H1 (cell line): ENCODE measurements around the gene MORC1. TPM values are rescaled to one million over a fixed set of nuclear protein-coding genes. Genes with fewer than 3 reads are reported as not detected.

ENCODE experiments used
- CTCF ChIA-PET: fragments of 300-600 bp; sonication (Branson Sonifier 250); formaldehyde crosslinking; loops from one replicate; lab custom pipeline; 2021; ENCODE audit not compliant: partially characterized antibody; lab: Charles Lee
- POLR2A ChIA-PET: fragments of 300-600 bp; sonication (Branson Sonifier 250); formaldehyde crosslinking; loops from one replicate; lab custom pipeline; 2021; ENCODE audit warnings: inconsistent platforms; ENCODE audit not compliant: partially characterized antibody; lab: Charles Lee
- DNase-seq, 2 experiments: peaks; one replicate each; pipeline versions ENCODE4 v3.0.0 to v3.0.0-alpha.2; 2010 to 2022; ENCODE audit warnings: low spot score in 2 of 2, low read depth in 1 of 2, mixed read lengths in 1 of 2
- FAIRE-seq: peaks from 2 replicates; lab custom pipeline; 2011; peaks lifted over from hg19 to GRCh38; lab: Jason Lieb, UNC
- H2AFZ ChIP-seq: 2 replicates; pipeline ENCODE4 v1.8.1; 2012; ENCODE audit warnings: low read length, inconsistent platforms
- H2AK5ac ChIP-seq: 2 replicates; pipeline ENCODE4 v1.6.1; 2013; ENCODE audit warnings: low read depth, low read length
- H2BK120ac ChIP-seq: replicated peaks from 2 replicates; pipeline ENCODE3; 2013; ENCODE audit warnings: low read depth, low read length, inconsistent platforms
- H2BK12ac ChIP-seq: 2 replicates; pipeline ENCODE4 v1.6.1; 2013; ENCODE audit warnings: low read depth, low read length
- H2BK15ac ChIP-seq: 2 replicates; pipeline ENCODE4 v1.6.1; 2013; ENCODE audit warnings: low read length
- H2BK20ac ChIP-seq: 2 replicates; pipeline ENCODE4 v1.6.1; 2013; ENCODE audit warnings: low read length
- H2BK5ac ChIP-seq: 2 replicates; pipeline ENCODE4 v1.6.1; 2013; ENCODE audit warnings: low read depth, low read length
- H3K14ac ChIP-seq: 2 replicates; pipeline ENCODE4 v1.6.1; 2013; ENCODE audit warnings: inconsistent platforms; ENCODE audit not compliant: insufficient read length
- H3K18ac ChIP-seq: 2 replicates; pipeline ENCODE4 v1.6.1; 2013; ENCODE audit warnings: low read length; ENCODE audit errors: extremely low read depth
- H3K23ac ChIP-seq: 2 replicates; pipeline ENCODE4 v1.6.1; 2013; ENCODE audit warnings: inconsistent platforms; ENCODE audit not compliant: insufficient read length
- H3K23me2 ChIP-seq: 2 replicates; pipeline ENCODE4 v1.6.1; 2013; ENCODE audit warnings: low read depth, low read length
- H3K27ac ChIP-seq: 2 replicates; pipeline ENCODE4 v1.6.1; 2011; ENCODE audit warnings: low read depth, low read length, inconsistent platforms
- H3K27me3 ChIP-seq, 4 experiments: replicated peaks in 1 of 4; 1 replicate in 1 of 4; 2 replicates in 3 of 4; pipeline versions ENCODE4 v1.6.1 to v1.8.1; 2011 to 2013; ENCODE audit warnings: low read length in 3 of 4, mild to moderate bottlenecking in 3 of 4, inconsistent platforms in 2 of 4, mixed read lengths in 2 of 4, moderate library complexity in 1 of 4; ENCODE audit not compliant: control insufficient read depth in 3 of 4, insufficient read depth in 3 of 4; ENCODE audit errors: extremely low read depth in 1 of 4
- H3K36me3 ChIP-seq, 4 experiments: 2 replicates each; pipeline versions ENCODE4 v1.6.1 to v1.8.1; 2011 to 2013; ENCODE audit warnings: mild to moderate bottlenecking in 4 of 4, low read length in 3 of 4, moderate library complexity in 2 of 4, control low read depth in 1 of 4, inconsistent platforms in 1 of 4; ENCODE audit not compliant: insufficient read depth in 4 of 4, control insufficient read depth in 2 of 4
- H3K4ac ChIP-seq: replicated peaks from 2 replicates; pipeline ENCODE3; 2013; ENCODE audit warnings: low read length, low read depth, mixed read lengths, inconsistent platforms; ENCODE audit not compliant: insufficient read length
- H3K4me1 ChIP-seq, 4 experiments: replicated peaks in 1 of 4; 1 replicate in 1 of 4; 2 replicates in 3 of 4; pipeline versions ENCODE4 v1.6.1 to v1.8.1; 2011 to 2013; ENCODE audit warnings: low read length in 3 of 4, inconsistent platforms in 2 of 4, mixed read lengths in 1 of 4; ENCODE audit not compliant: insufficient read depth in 4 of 4, control insufficient read depth in 3 of 4
- H3K4me2 ChIP-seq, 2 experiments: 2 replicates each; pipeline versions ENCODE4 v1.6.1 to v1.8.1; 2011 to 2013; ENCODE audit warnings: low read depth in 2 of 2, low read length in 2 of 2, control low read depth in 1 of 2, inconsistent platforms in 1 of 2, mild to moderate bottlenecking in 1 of 2; ENCODE audit not compliant: insufficient read depth in 1 of 2
- H3K4me3 ChIP-seq, 4 experiments: fragments of 200-600, 300-600 bp in 1 of 4; sonication (generic), shearing (Covaris generic), sonication (Bioruptor Twin) in 1 of 4; 2 replicates each; pipeline versions ENCODE4 v1.5.1 to v1.8.1; 2011 to 2016; ENCODE audit warnings: low read length in 4 of 4, low read depth in 3 of 4, control low read depth in 2 of 4, inconsistent platforms in 2 of 4, mild to moderate bottlenecking in 2 of 4, mixed read lengths in 1 of 4, moderate library complexity in 1 of 4; ENCODE audit not compliant: insufficient read depth in 2 of 4; ENCODE audit errors: extremely low read depth in 1 of 4
- H3K56ac ChIP-seq: replicated peaks from 2 replicates; pipeline ENCODE3; 2013; ENCODE audit warnings: low read depth, mild to moderate bottlenecking, mixed read lengths, low read length, inconsistent platforms; ENCODE audit not compliant: insufficient read length
- H3K79me1 ChIP-seq: 2 replicates; pipeline ENCODE4 v1.6.1; 2013; ENCODE audit warnings: low read depth, low read length, control low read depth
- H3K79me2 ChIP-seq, 2 experiments: 2 replicates each; pipeline versions ENCODE4 v1.6.1 to v1.8.1; 2012 to 2013; ENCODE audit warnings: low read length in 2 of 2, mild to moderate bottlenecking in 2 of 2, inconsistent platforms in 1 of 2; ENCODE audit not compliant: insufficient read depth in 2 of 2, control insufficient read depth in 1 of 2
- H3K9ac ChIP-seq, 4 experiments: replicated peaks in 1 of 4; 1 replicate in 1 of 4; 2 replicates in 3 of 4; pipeline versions ENCODE4 v1.6.1 to v1.8.1; 2011 to 2013; ENCODE audit warnings: low read depth in 3 of 4, low read length in 3 of 4, control low read depth in 2 of 4, mild to moderate bottlenecking in 2 of 4, moderate library complexity in 2 of 4, inconsistent platforms in 1 of 4; ENCODE audit errors: extremely low read depth in 1 of 4
- H3K9me3 ChIP-seq, 2 experiments: 2 replicates each; pipeline versions ENCODE4 v1.6.1 to v1.8.1; 2012 to 2013; ENCODE audit warnings: mild to moderate bottlenecking in 2 of 2, moderate library complexity in 2 of 2, control low read depth in 1 of 2, inconsistent platforms in 1 of 2, low read depth in 1 of 2, low read length in 1 of 2, mixed read lengths in 1 of 2; ENCODE audit not compliant: insufficient read depth in 2 of 2
- H4K20me1 ChIP-seq, 2 experiments: replicated peaks in 1 of 2; 2 replicates each; pipeline versions ENCODE3 to v1.8.1; 2011 to 2013; ENCODE audit warnings: inconsistent platforms in 2 of 2, low read length in 2 of 2, mild to moderate bottlenecking in 1 of 2; ENCODE audit not compliant: insufficient read depth in 2 of 2, control insufficient read depth in 1 of 2
- H4K5ac ChIP-seq: 2 replicates; pipeline ENCODE4 v1.6.1; 2013; ENCODE audit warnings: low read length, low read depth, mixed read lengths, inconsistent platforms; ENCODE audit not compliant: insufficient read length
- H4K8ac ChIP-seq: 2 replicates; pipeline ENCODE4 v1.8.0; 2013; ENCODE audit warnings: mild to moderate bottlenecking, moderate library complexity, low read length, inconsistent platforms; ENCODE audit not compliant: insufficient read depth; ENCODE audit errors: extremely low read depth
- H4K91ac ChIP-seq: replicated peaks from 2 replicates; pipeline ENCODE3; 2013; ENCODE audit warnings: low read length, mixed read lengths, inconsistent platforms; ENCODE audit not compliant: insufficient read length
- ATF3 ChIP-seq: IDR thresholded peaks from 2 replicates; pipeline ENCODE4 v1.6.1; 2011; ENCODE audit warnings: low read depth, mild to moderate bottlenecking, low read length; ENCODE audit not compliant: insufficient read depth
- KDM5A ChIP-seq: fragments of 200-600 bp; IDR thresholded peaks from 2 replicates; pipeline ENCODE4 v1.7.1; 2012; ENCODE audit warnings: mild to moderate bottlenecking, low read length, inconsistent platforms, mixed read lengths
- MAX ChIP-seq: IDR thresholded peaks from 2 replicates; pipeline ENCODE4 v1.6.1; 2012; ENCODE audit warnings: inconsistent platforms
- RXRA ChIP-seq: IDR thresholded peaks from 2 replicates; pipeline ENCODE4 v1.6.1; 2011; ENCODE audit warnings: low read depth, mild to moderate bottlenecking, low read length, moderate library complexity; ENCODE audit not compliant: insufficient read depth
- SIN3A ChIP-seq, 2 experiments: IDR thresholded peaks in 1 of 2; conservative IDR thresholded peaks in 1 of 2; 2 replicates each; pipeline ENCODE4 v1.6.1; 2011 to 2012; ENCODE audit warnings: low read length in 2 of 2, improper control_type of control experiment in 1 of 2, low read depth in 1 of 2, mild to moderate bottlenecking in 1 of 2
- SP1 ChIP-seq: IDR thresholded peaks from 2 replicates; pipeline ENCODE4 v1.6.1; 2011; ENCODE audit warnings: low read depth, low read length
- SP2 ChIP-seq: IDR thresholded peaks from 2 replicates; pipeline ENCODE4 v1.6.1; 2012; ENCODE audit warnings: mild to moderate bottlenecking, low read length, inconsistent platforms
- YY1 ChIP-seq: IDR thresholded peaks from 2 replicates; pipeline ENCODE4 v1.6.1; 2011; ENCODE audit warnings: low read depth, mild to moderate bottlenecking, low read length
- polyA plus RNA-seq, 7 experiments: library from polyadenylated mRNA; depleted of rRNA in 3 of 7; stranded (reverse) in 5 of 7; unstranded in 2 of 7; fragments of >200 nt in 5 of 7; fragments of 200-250 nt in 2 of 7; gene quantifications; 1 replicate in 5 of 7; 2 replicates in 1 of 7; 4 replicates in 1 of 7; pipeline versions ENCODE4 v1.2.1 to v1.2.3, GENCODE V29; 2011 to 2013; ENCODE audit warnings: missing spikeins in 2 of 7, mixed read lengths in 2 of 7
- total RNA-seq: library from RNA; stranded (reverse); fragmentation: NEBNext Ultra II Directional; extraction: Animal tissue kit (Norgen Biotek cat#: 25700); gene quantifications from 2 replicates; pipeline ENCODE4 v1.2.1, GENCODE V29; 2021

The MORC1 gene
- total and polyA plus RNA-seq, 2 of the 8 experiments (the other 6 are each of a cell fraction or from before 2014, with no cell fraction given) = not detected

- no peak overlapping the region for H2AK5ac ChIP-seq
- POLR2A ChIA-PET = no interaction called here
- no peak overlapping the region for H3K4me2 ChIP-seq
- no peaks in the 10 kb centered on the region for H3K27me3 ChIP-seq
- no peak overlapping the region for H4K91ac ChIP-seq
- no peak overlapping the region for H2BK5ac ChIP-seq
- H3K23ac ChIP-seq = no peak overlapping the region
- no peak overlapping the region for H4K5ac ChIP-seq
- H3K4ac ChIP-seq = no peak overlapping the region
- CTCF ChIA-PET = interaction anchor here (0.6 to 5.3 kb wide), 7 partner anchors 7 to 198 kb away, joined by 3 to 79 read pairs (median 12); no protein-coding TSS in a partner anchor
- no peak overlapping the region for H3K18ac ChIP-seq
- H3K27ac ChIP-seq = no peak overlapping the region
- H3K4me1 ChIP-seq = no peaks in the 10 kb centered on the region
- H3K79me1 ChIP-seq = no peaks in the 10 kb centered on the region
- no peak overlapping the region for H2BK20ac ChIP-seq
- no peaks in the 10 kb centered on the region for H3K9me3 ChIP-seq
- H3K4me3 ChIP-seq = no peak overlapping the region
- H3K56ac ChIP-seq = no peak overlapping the region
- no peaks in the 10 kb centered on the region for H4K20me1 ChIP-seq
- TF ChIP-seq SP1 (no peak), SP2 (no peak), RXRA (no peak), KDM5A (no peak), MAX (no peak), SIN3A (conservative IDR thresholded peaks at IDR 0.05 in 1 of 2, IDR thresholded peaks at IDR 0.05 in 1 of 2; ENCODE audit: low read depth in 1 of 2, low read length in 2 of 2) (no peak), YY1 (no peak), ATF3 (no peak)
- TF ChIP-seq, all 59 proteins: peak for 0
- H3K9ac ChIP-seq = no peak overlapping the region
- H3K23me2 ChIP-seq = no peaks in the 10 kb centered on the region
- DNase-seq (no peak), FAIRE-seq (no peak)
- H3K79me2 ChIP-seq = no peaks in the 10 kb centered on the region
- no peak overlapping the region for H2BK12ac ChIP-seq
- no peak overlapping the region for H2AFZ ChIP-seq
- H4K8ac ChIP-seq = no peak overlapping the region
- no peak overlapping the region for H3K14ac ChIP-seq
- H2BK15ac ChIP-seq = no peak overlapping the region
- no peaks in the 10 kb centered on the region for H3K36me3 ChIP-seq
- H2BK120ac ChIP-seq = no peak overlapping the region
Measured at GRCh38 chr3:109025896-109026295, 92.0 kb downstream of the MORC1 start.
